DMS114 treated with DMSO at 0.1 percent for 48 hours (cell line): ENCODE data around the gene MMP24.

Experiments used
- DNase-seq: peaks from one replicate; lab custom pipeline; 2025; ENCODE audit not compliant: unreplicated experiment; lab: John Stamatoyannopoulos, UW

The MMP24 gene

DNA sequence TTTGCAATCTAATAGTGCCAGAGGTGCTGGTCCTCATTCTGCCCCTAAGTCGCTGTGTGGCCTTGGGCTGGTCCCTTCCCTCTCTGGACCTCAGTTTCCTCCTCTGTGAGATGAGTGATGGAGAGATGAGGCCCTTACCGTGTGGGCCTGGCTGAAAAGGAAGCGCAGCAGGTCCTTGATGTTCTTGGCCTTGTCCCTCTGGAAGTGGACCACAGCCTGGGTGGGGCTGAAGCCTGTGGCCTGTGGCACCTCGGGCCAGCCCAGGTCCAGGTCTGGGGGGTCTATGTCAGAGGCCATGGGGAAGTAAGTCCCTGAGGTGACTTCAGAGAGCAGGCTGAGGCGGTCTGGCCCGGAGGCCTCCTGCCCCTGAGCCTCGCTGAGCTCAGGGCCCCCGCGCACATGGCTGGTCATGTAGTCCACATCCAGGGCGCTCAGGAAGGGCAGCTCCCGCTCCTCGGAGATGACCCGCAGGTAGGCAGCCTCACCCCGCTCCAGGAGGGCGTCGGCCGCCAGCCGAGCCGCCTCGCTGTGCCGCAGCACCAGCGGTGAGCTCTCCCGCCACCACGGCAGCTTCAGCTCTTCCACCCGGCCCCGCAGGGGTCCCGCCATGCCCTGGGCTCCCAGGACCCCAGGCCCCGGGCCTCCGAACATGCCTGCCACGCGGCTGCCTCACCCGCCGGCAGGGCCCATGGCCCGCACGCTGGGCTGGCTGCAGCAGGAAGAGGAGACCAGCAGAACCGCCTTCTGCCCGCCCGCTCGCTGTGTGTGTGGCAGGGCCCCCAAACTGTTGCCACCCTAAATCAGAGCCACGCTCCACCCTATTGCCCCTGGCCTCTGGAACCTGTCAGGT lies 65.4 kb downstream of the MMP24 start, which contains the start of gene FAM83C:
TSS of gene FAM83C (minus strand) at position 772 of the 850 bp plus-strand sequence. CDS start at position 651, 121 bp downstream.
- DNase-seq = no peak

DNA sequence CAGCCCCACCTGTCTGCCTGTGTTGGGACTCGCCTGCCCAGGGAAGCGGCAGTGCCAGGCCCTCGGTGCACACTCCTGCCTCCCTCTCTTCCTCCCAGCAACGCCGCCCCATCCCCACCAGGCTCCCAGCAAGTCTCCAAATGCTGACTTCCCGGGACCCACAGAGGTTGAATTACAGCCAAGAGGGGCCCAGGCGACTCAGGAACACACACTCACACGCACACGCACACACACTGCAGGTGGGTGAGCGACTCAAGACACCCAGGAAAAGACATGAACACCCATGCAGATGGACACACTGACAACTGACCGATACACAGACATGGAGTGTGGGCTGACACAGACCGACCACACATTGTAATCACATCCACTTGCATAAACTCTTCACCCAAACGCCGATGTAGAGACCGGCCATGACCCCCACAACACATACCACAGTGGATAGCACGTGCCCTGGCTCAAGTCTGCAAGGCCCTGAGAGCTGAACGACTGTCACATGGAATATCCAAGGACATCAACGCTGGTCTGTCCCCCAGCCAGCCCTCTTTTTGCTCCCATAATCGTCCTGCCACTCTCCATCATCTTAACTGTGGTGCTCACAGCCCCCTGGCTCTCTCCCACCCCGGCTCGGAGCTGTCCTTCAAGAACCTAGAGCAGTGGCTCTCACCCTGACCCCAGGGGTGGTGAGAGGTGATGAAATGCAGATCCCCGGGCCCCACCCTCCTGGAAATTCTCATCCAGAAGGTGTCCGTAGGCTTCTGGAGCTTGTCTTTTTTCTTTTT lies 66.2 kb downstream of the MMP24 start:
- DNase-seq = no peak

GRCh38 chr20:35293303-35294292 lies 67.1 kb downstream of the MMP24 start:
- DNase-seq = no peak

- DNase-seq = no peak
Measured at GRCh38 chr20:35294293-35294685, 67.8 kb downstream of the MMP24 start.

DNA sequence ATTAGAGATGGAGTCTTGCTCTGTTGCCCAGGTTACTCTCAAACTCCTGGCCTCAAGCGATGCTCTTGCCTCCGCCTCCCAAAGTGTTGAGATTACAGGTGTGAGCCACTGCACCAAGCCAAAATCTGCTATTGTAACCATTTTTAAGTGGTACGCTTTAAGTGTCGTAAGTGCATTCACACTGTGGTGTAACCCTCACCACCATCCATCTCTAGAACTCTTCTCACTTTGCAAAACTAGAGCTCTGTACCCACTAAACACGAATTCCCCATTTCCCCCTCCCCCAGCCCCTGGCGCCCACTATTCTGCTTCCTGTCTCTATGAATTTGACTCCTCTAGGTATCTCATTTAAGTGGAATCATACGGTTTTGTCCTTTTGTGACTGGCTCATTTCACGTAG lies 68.6 kb downstream of the MMP24 start:
- DNase-seq = no peak

GRCh38 chr20:35295674-35296073 lies 69.2 kb downstream of the MMP24 start:
- no peak for DNase-seq

DNA sequence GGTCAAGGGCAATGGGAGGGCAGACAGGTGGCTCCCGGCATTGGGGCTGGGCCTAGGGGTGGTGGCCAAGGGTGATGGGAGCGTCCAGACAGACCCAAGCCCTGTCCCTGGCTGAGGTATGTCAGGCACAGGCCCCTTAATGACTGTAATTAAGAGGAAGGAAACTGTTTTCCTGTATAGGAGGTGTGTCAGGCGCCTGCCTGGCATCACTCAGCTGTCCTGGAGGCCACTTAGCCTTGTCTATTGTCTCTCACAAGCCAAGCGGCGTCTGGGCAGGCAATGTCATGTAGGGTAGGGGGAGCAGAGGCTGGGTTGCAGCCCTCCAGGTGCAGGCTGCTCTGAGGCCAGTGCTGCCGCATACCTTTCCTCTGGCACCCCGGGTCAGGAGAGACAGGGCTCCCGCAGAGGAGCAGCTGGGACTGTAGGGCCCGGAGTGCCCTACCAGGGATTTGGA lies 69.6 kb downstream of the MMP24 start:
- DNase-seq = no peak

DNA sequence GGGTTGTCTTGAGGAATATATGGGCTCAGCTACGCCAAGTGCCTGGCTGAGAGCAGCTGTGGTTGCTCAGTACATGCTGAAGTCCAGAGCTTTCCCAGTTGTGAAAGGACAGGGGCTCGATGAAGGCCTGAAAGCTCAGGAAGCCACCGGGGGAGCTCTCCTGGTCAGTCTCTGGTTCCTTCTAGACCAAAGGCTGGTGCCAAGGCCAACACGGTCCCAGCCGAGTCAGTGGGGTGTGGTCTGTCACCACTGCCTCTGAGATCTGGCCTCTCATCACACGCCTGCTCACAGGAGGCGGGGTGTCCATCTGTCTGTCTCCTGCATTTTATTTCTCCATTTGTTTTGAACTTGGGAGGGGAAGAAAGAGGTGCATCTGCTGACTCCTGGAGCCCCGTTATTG lies 70.7 kb downstream of the MMP24 start:
- no peak for DNase-seq

DNA sequence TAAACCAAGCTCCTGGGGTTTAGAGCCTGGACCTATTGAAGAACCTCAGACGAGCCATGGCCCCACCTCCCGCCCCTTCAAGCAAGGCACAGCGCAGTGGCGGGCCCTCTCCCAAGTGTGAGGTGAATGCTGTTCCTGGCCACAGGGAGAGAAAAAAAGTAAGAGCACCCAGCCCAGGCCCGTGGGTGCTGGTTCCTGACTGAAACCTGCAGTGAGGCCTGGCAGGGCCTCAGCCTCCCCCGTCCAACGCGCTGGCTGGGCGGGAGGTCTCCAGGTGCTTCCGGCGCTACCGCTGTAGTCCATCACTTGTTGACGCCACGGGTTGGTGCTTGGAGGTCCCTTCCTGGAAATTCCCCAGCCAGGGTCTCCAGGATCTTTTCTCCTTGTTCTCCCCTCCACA lies 71.2 kb downstream of the MMP24 start:
- no peak for DNase-seq

GRCh38 chr20:35298264-35298663 lies 71.8 kb downstream of the MMP24 start:
- DNase-seq = no peak

DNA sequence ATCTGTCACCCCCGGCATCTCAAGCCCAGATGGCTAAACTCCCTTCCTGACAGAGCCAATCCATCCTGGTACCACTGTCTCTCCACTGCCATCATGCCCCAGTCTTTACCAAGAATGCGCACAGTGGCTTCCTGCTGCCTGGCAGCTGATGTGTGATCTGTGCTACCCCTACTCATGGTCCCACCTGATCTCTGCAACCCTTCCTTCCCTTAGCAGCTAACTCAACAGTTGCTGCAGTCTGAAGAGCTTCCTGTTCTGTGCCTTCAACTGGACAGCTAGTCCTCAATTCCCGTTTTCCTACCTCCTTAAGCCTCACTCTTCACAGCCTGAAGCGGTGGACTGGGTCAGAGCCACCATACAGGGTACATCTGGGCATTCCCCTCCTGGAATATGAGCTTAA lies 73.3 kb downstream of the MMP24 start:
- DNase-seq = no peak

DNA sequence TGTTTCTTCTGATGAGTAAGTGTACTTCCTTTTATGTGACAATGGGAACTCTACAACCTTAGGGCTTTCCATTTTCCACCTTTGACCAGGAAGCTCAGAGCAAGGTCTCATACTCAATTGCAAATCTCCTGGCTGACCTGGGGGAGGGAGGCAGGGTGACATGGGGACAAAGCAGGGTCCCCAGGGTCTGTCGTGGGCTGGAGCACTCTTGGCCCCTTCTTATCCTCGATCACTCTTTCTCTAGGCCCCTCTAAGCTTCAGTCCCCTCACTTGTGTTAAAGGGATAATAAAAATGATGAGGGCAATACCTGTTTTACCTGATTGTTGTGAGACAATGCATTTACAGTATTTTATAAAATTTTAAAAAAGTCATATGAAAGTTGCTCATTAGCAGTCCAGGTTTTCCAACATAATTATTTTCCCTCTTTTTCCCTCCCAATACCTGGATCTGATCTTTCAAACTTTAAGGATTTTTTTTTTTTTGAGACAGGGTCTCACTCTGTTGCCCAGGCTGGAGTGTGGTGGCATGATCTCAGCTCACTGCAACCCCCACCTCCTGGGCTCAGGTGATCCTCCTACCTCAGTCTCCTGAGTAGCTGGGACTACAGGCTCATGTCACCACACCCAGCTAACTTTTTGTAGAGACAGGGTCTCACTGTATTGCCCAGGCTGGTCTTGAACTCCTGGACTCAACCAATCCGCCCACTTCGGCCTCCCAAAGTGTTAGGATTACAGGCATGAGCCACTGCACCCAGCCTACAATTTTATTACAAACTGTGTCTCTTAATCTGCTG lies 74.2 kb downstream of the MMP24 start:
- no peak for DNase-seq

- DNase-seq = no peak
Measured at GRCh38 chr20:35301426-35301825, 74.9 kb downstream of the MMP24 start.

DNA sequence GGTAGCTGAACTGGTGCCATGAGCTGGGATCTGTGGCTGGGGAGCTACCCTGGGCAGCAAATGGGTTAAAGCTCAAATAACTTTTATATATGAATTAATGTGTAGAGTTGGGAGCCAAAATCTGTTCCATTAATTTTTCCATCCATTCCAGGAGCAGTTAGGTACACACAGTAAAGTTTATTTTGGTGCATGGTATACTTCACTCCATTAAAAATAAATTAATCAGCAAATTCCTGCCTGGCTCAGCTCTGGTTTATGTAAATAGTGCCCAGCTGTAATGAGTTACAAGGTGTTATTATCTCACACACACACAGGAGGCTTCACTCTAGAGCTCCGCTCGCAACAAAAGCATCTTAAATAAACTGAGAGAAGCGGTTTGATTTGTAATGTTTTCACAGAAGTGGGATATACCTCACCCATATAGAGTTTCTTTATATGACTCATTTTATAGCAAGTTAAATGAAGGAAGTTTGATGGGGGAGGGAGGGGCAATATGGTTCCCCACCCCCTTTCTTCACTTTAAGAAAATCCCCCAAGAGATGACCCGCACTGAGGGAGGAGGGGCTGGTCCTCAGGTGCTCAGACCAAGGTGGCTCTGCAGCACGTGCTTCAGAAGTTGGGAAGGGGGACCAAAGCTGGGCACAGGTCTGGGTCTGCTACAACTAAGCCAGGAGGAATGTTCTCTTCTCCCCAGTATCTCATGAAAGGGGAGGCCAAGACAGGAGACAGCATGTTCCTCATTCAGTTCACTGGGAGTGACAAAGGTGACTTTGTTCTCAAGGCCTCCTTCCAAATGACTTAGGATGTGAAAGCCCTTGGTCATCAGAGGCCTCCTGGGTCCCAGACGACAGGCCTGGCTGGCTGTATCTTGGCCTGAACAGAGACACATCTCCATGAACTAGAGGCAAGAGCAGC lies 76.2 kb downstream of the MMP24 start:
- DNase-seq = no peak

DNA sequence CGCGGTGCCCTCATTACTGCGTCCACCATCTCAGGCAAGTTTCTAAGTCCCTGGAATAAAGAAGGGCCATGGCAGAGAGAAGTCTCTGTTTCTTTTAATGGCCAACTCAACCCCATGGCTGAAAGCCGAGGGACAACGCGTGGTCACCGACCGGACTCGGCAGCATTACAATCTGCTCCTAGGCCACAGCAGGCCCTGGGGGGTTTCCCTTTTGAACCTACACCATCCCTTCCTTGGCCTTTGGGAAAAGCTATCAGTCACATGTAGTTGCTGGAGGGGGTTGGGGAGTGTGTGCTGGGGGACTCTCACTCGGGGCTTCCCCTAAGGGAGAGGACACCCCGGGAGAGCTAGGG lies 76.9 kb downstream of the MMP24 start:
- no peak for DNase-seq

GRCh38 chr20:35303735-35304491 lies 77.4 kb downstream of the MMP24 start:
- DNase-seq = peak; percentile 31

DNA sequence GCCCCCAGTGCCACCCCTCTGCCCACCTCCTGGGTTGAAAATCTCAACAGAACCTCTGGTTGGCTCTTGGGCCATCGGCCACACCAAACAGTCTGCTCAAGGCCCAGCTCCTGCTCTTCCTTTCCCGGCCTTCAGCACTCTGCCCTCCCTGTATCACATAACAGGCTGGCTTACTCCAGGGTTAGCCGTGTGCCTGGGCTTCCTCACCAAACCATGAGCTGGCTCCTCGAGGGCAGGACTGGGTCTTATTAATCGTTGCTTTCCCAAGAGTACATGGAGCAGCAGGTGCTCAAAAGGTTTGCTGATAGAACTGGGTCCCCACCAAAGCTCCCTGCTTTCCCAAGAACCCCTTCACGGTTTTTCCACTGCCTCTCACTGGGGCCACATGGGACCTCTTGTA lies 78.5 kb downstream of the MMP24 start:
- DNase-seq = no peak
